TTC549 (cell line): ENCODE results near the gene CD14.
"Not testable (repeated sequence)": the region's sequence is repeated elsewhere in the genome, so short reads cannot be mapped to it uniquely, and the experiment has no call there.

Experiments used
- FAIRE-seq: peaks from 2 replicates; lab custom pipeline; 2012; peaks lifted over from hg19 to GRCh38; lab: Jason Lieb, UNC

CD14 gene

DNA sequence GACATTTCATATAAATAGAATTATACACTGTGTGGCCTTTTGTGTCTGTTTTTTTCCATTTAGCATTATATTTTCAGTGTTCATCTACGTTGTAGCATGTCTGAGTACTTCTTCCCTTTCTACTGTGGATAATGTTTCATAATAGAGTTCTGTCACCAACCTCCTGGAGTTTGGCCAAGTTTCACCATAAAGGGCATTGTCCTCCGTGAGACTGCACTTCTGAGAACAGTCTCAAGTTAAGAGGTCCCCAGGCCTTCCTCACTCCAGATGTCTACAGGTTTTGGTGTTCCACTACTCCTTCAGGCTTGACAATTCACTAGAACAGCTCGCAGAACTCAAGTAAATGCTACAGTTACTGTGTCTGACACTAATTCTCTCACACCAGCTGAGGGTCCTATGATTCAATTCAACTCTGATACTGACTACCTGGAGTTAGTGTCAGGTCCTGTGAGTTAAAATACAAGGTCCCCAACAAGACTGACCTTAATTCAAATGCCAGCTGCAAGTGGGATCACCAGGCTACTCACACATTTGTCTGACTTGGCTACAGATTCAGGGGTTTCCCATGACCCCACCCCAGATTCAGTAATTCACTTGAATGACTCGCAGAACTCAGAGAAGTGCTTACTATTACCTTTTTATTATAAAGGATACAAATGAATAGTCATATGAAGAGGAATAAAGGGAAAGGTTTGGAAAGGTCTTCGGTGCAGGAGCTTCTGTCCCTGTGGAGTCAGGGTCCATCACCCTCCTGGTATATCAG, 37.3 kb downstream of the CD14 start:
- no peak for FAIRE-seq

DNA sequence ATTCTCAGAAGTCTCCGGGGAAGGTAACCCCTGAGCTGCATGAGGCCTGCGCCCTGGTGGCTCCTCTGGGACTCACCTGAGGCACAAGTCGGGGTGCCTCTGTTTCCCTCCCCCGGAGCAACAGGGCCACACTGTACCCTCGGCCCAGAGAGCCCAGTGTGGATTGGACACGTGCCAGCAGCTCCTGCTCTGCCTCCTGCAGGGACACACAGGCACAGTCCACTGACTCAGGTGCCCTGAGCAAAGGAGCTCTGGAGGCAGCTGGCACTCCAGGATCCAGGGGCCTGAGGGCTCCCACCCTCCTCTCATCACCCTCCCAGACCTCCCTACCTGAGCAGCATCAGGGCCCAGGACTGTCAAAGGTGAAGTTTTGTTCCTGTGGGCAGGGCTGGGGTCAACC, 38.8 kb downstream of the CD14 start:
- no peak for FAIRE-seq

DNA sequence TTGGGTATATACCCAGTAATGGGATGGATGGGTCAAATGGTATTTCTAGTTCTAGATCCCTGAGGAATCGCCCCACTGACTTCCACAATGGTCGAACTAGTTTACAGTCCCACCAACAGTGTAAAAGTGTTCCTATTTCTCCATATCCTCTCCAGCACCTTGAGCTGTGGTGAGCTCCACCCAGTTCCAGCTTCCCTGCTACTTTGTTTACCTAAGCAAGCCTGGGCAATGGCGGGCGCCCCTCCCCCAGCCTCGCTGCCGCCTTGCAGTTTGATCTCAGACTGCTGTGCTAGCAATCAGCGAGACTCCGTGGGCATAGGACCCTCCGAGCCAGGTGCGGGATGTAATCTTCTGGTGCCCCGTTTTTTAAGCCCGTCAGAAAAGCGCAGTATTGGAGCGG, 39.9 kb downstream of the CD14 start:
- not testable (repeated sequence) for FAIRE-seq

- FAIRE-seq = no peak
Observed at GRCh38 chr5:140591747-140592372, 41.1 kb downstream of the CD14 start.

- no peak for FAIRE-seq
Observed at GRCh38 chr5:140590861-140591260, 42.1 kb downstream of the CD14 start.

DNA sequence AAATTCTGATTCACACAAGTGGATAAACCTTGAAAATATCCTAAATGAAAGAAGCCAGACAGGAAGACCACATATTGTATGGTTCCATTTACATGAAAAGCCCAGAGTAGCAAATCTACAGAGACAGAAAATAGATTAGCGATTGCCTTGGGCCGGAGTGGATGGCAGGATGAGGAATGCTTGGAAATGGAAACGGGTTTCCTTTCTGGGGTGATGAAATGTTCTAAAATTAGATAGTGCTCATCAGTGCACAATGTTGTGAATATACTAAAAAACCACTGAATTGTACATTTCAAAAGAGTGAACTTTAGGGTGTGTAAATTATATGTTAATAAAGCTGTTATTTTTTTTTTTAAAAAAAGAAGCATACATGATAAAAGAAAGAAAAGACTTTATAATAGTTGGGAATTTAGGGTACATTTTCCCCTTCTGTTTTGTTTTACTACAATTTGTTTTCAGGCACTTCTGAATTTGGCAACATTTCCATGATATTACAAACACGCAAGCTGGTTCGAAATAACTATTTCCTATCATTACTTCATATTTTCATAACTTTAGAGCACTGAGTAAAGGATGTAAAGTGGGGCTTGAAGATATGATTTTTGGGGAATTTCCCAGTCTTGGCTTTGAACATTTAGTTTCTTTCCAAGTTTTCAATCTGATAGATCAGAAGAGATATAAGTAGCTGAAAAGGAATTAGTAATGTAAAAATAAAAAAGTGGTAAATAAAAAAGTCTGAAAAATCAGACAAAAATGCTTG, 44.5 kb downstream of the CD14 start:
- FAIRE-seq = no peak

GRCh38 chr5:140587495-140587894, 45.5 kb downstream of the CD14 start:
- FAIRE-seq = no peak
